Nephron (organoid): ENCODE data around the gene GATC.

Experiments used
- H3K27ac Mint-ChIP-seq, 3 experiments: 2 replicates each; pipeline ENCODE4 v1.8.0; 2020; ENCODE audit warnings: mixed read lengths in 3 of 3, mild to moderate bottlenecking in 2 of 3, moderate library complexity in 1 of 3
- H3K27me3 Mint-ChIP-seq: 2 replicates; pipeline ENCODE4 v1.8.0; 2021; ENCODE audit warnings: low read depth, mild to moderate bottlenecking, moderate library complexity, mixed read lengths
- H3K36me3 Mint-ChIP-seq: 2 replicates; pipeline ENCODE4 v1.8.0; 2020; ENCODE audit warnings: low read depth, mixed read lengths
- H3K4me1 Mint-ChIP-seq: 2 replicates; pipeline ENCODE4 v1.8.0; 2020; ENCODE audit warnings: mixed read lengths
- H3K4me3 Mint-ChIP-seq, 3 experiments: 2 replicates each; pipeline ENCODE4 v1.8.0; 2020; ENCODE audit warnings: mild to moderate bottlenecking in 3 of 3, mixed read lengths in 3 of 3, moderate library complexity in 2 of 3
- H3K9me3 Mint-ChIP-seq: 2 replicates; pipeline ENCODE4 v1.8.0; 2020; ENCODE audit warnings: mixed read lengths
- CTCF ChIP-seq, 3 experiments: fragments of 200-600 bp; sonication (generic); IDR thresholded peaks; one replicate each; pipeline ENCODE4 v1.5.0; 2021; ENCODE audit warnings: antibody characterized with exemption in 3 of 3; ENCODE audit not compliant: unreplicated experiment in 3 of 3

GATC gene

GRCh38 chr12:120495731-120496412, 49.6 kb downstream of the GATC start, which contains the start of gene DYNLL1:
Gene DYNLL1 (plus strand): TSS chr12:120496113. CDS start chr12:120496422, 309 bp downstream.
- peak within 1 kb of the TSS; percentile 96 to 100 (median 97) for H3K4me3 Mint-ChIP-seq
- no peak for TF ChIP-seq CTCF (IDR thresholded peaks at IDR 0.05; ENCODE audit: unreplicated experiment in 3 of 3)
- H3K36me3 Mint-ChIP-seq = peaks cover 50% of the 10 kb centered on the region

GRCh38 chr12:120496413-120497340, 50.4 kb downstream of the GATC start:
- Mint-ChIP-seq H3K36me3 (peaks cover 44% of the 10 kb centered on the region), H3K4me1 (peaks cover 29% of the 10 kb centered on the region), H3K9me3 (no peaks in the 10 kb centered on the region), H3K4me3 (peak overlapping the region; percentile 96 to 100 (median 97)), H3K27me3 (no peaks in the 10 kb centered on the region), H3K27ac (peak overlapping the region; percentile 89 to 97 (median 92))
- no peak for TF ChIP-seq CTCF (IDR thresholded peaks at IDR 0.05; ENCODE audit: unreplicated experiment in 3 of 3)

More at GRCh38 chr12:120495731-120496412, 49.6 kb downstream of the GATC start, which contains the start of gene DYNLL1:
- H3K27ac Mint-ChIP-seq = peak within 1 kb of the TSS; percentile 89 to 97 (median 92)
- H3K4me1 Mint-ChIP-seq = peaks cover 36% of the 10 kb centered on the region
- H3K9me3 Mint-ChIP-seq = no peaks in the 10 kb centered on the region
- no peaks in the 10 kb centered on the region for H3K27me3 Mint-ChIP-seq

GRCh38 chr12:120497524-120498150, 51.4 kb downstream of the GATC start:
- no peaks in the 10 kb centered on the region for H3K9me3 Mint-ChIP-seq
- H3K36me3 Mint-ChIP-seq = peaks cover 47% of the 10 kb centered on the region
- peaks cover 29% of the 10 kb centered on the region for H3K4me1 Mint-ChIP-seq
- no peaks in the 10 kb centered on the region for H3K27me3 Mint-ChIP-seq
- H3K4me3 Mint-ChIP-seq = peak overlapping the region; percentile 96 to 100 (median 97)
- H3K27ac Mint-ChIP-seq = peak overlapping the region; percentile 89 to 97 (median 92)
- TF ChIP-seq CTCF (IDR thresholded peaks at IDR 0.05; ENCODE audit: unreplicated experiment in 3 of 3) = no peak

- Mint-ChIP-seq H3K9me3 (no peaks in the 10 kb centered on the region), H3K4me1 (peaks cover 29% of the 10 kb centered on the region), H3K27ac (peak overlapping the region; percentile 2 to 8 (median 3)), H3K36me3 (peaks cover 58% of the 10 kb centered on the region), H3K27me3 (no peaks in the 10 kb centered on the region), H3K4me3 (peak overlapping the region; percentile 96 to 100 (median 97))
- TF ChIP-seq CTCF (IDR thresholded peaks at IDR 0.05; ENCODE audit: unreplicated experiment in 3 of 3) = no peak
Observed at GRCh38 chr12:120498870-120499515, 52.7 kb downstream of the GATC start.

GRCh38 chr12:120500581-120500980, 54.3 kb downstream of the GATC start:
- Mint-ChIP-seq H3K4me3 (peak overlapping the region; percentile 28 to 38 (median 38)), H3K27me3 (no peaks in the 10 kb centered on the region), H3K27ac (peak overlapping the region in 2 of 3 experiments; percentile 9 to 35), H3K4me1 (peaks cover 22% of the 10 kb centered on the region), H3K36me3 (peaks cover 61% of the 10 kb centered on the region), H3K9me3 (no peaks in the 10 kb centered on the region)
- no peak for TF ChIP-seq CTCF (IDR thresholded peaks at IDR 0.05; ENCODE audit: unreplicated experiment in 3 of 3)
